OCI-LY1 (cell line): ENCODE results near the gene SERPINB13.

Experiments used
- CTCF ChIP-seq: fragments of 200-600 bp; sonication (generic), shearing (Covaris generic); IDR thresholded peaks from 2 replicates; pipeline ENCODE4 v1.5.1; 2017; ENCODE audit warnings: mild to moderate bottlenecking, antibody characterized with exemption, low read length, moderate library complexity, mixed read lengths
- EZH2 ChIP-seq: fragments of 200-600 bp; sonication (generic), shearing (Covaris generic); IDR thresholded peaks from 2 replicates; pipeline ENCODE4 v1.8.0; 2017; ENCODE audit warnings: borderline replicate concordance, mixed run types, mild to moderate bottlenecking, antibody characterized with exemption, low read length, moderate library complexity, mixed read lengths

- TF ChIP-seq EZH2 = no peak
- no peak for TF ChIP-seq CTCF
Measured at GRCh38 chr18:63588909-63589308, 1.8 kb downstream of the SERPINB13 start.
